SHP77 treated with DMSO at 0.1 percent for 48 hours (cell line): ENCODE results near the gene ST6GALNAC3.

Experiments used
- DNase-seq: peaks from one replicate; lab custom pipeline; 2025; lab: John Stamatoyannopoulos, UW

ST6GALNAC3 gene

GRCh38 chr1:76288758-76289483 lies 214.4 kb downstream of the ST6GALNAC3 start:
- DNase-seq = no peak

GRCh38 chr1:76289692-76290091 lies 215.1 kb downstream of the ST6GALNAC3 start:
- no peak for DNase-seq

GRCh38 chr1:76290271-76290670 lies 215.7 kb downstream of the ST6GALNAC3 start:
- no peak for DNase-seq

- DNase-seq = no peak
Measured at GRCh38 chr1:76291191-76291590, 216.6 kb downstream of the ST6GALNAC3 start.

- no peak for DNase-seq
Measured at GRCh38 chr1:76291737-76292136, 217.2 kb downstream of the ST6GALNAC3 start.

GRCh38 chr1:76292418-76293184 lies 218.1 kb downstream of the ST6GALNAC3 start:
- no peak for DNase-seq

- DNase-seq = no peak
Measured at GRCh38 chr1:76293831-76294230, 219.3 kb downstream of the ST6GALNAC3 start.

GRCh38 chr1:76294482-76295194 lies 220.1 kb downstream of the ST6GALNAC3 start:
- no peak for DNase-seq

- DNase-seq = no peak
Measured at GRCh38 chr1:76298399-76298798, 223.9 kb downstream of the ST6GALNAC3 start.

- no peak for DNase-seq
Measured at GRCh38 chr1:76299036-76299435, 224.5 kb downstream of the ST6GALNAC3 start.

GRCh38 chr1:76300556-76300955 lies 226.0 kb downstream of the ST6GALNAC3 start:
- DNase-seq = no peak

GRCh38 chr1:76302711-76303339 lies 228.3 kb downstream of the ST6GALNAC3 start:
- no peak for DNase-seq

GRCh38 chr1:76303340-76303717 lies 228.8 kb downstream of the ST6GALNAC3 start:
- DNase-seq = no peak

- DNase-seq = no peak
Measured at GRCh38 chr1:76313304-76313703, 238.8 kb downstream of the ST6GALNAC3 start.

GRCh38 chr1:76314730-76315129 lies 240.2 kb downstream of the ST6GALNAC3 start:
- DNase-seq = no peak

GRCh38 chr1:76317299-76317900 lies 242.9 kb downstream of the ST6GALNAC3 start:
- DNase-seq = no peak

GRCh38 chr1:76330991-76331603 lies 256.6 kb downstream of the ST6GALNAC3 start:
- DNase-seq = peak; percentile 21

GRCh38 chr1:76335882-76336281 lies 261.3 kb downstream of the ST6GALNAC3 start:
- no peak for DNase-seq

GRCh38 chr1:76336931-76337371 lies 262.4 kb downstream of the ST6GALNAC3 start:
- no peak for DNase-seq

- DNase-seq = no peak
Measured at GRCh38 chr1:76337542-76338219, 263.1 kb downstream of the ST6GALNAC3 start.

- DNase-seq = no peak
Measured at GRCh38 chr1:76340056-76340455, 265.5 kb downstream of the ST6GALNAC3 start.
